ENCODE data around the gene FRMPD3.

- TF ChIP-seq CTCF (IDR thresholded peaks at IDR 0.05; ENCODE audit: low read depth, low read length, poor library complexity, severe bottlenecking) = no peak
- no peak for TF ChIP-seq EZH2phosphoT487 (IDR thresholded peaks at IDR 0.05; ENCODE audit: borderline replicate concordance, low read length)
These were observed 4.3 kb upstream of the FRMPD3 start for GRCh38 chrX:107445146-107445545.

All from DOHH2 (cell line).